HUES64 (cell line): ENCODE data around the gene NPTX1.

ENCODE experiments used
- H3K27ac ChIP-seq: 2 replicates; pipeline ENCODE4 v1.7.0; 2013; ENCODE audit warnings: low read depth, low read length, inconsistent platforms
- H3K27me3 ChIP-seq: 2 replicates; pipeline ENCODE4 v1.6.1; 2013; ENCODE audit warnings: mild to moderate bottlenecking, low read length; ENCODE audit not compliant: insufficient read depth
- H3K36me3 ChIP-seq: 2 replicates; pipeline ENCODE4 v1.6.1; 2013; ENCODE audit warnings: mild to moderate bottlenecking, low read length; ENCODE audit not compliant: insufficient read depth
- H3K4me1 ChIP-seq: 2 replicates; pipeline ENCODE4 v1.6.1; 2013; ENCODE audit warnings: mild to moderate bottlenecking, low read length, moderate library complexity; ENCODE audit not compliant: insufficient read depth
- H3K4me3 ChIP-seq: 2 replicates; pipeline ENCODE4 v1.5.1; 2013; ENCODE audit warnings: mild to moderate bottlenecking, low read length, moderate library complexity
- H3K9ac ChIP-seq: 2 replicates; pipeline ENCODE4 v1.6.1; 2013; ENCODE audit warnings: mild to moderate bottlenecking, low read depth, low read length
- H3K9me3 ChIP-seq: 2 replicates; pipeline ENCODE4 v1.6.1; 2013; ENCODE audit warnings: low read depth, low read length; ENCODE audit not compliant: insufficient read depth
- WGBS: fragments of 150-250, 120-280 bp; methylation state at CpG from one replicate; pipeline ENCODE4 v1.1.7; 2013; ENCODE audit warnings: missing lambda C conversion rate; 5-methylcytosine and 5-hydroxymethylcytosine counted together

The NPTX1 gene

DNA sequence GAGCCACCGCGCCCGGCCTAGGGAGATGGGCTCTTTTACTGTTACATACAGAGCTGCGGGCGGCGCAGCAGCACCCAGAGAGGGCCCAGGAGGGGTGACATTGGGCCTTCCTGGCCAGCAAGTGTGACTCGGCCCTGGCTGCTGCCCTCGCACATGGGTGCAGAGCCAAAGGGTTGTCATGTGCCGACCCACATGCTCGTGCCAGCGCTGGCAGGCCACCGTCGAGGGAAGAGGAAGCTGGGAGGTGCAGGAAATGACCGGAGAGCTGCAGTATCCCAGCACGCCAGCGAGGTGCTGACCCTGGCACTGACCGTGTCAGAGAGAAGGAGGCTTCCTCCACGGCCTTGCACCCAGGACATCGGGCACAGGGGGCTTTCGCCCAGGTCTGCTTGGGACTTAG is 53.4 kb downstream of the NPTX1 start:
- H3K4me1 ChIP-seq: no peaks in the 10 kb centered on the region; the same call in 1 of the 2 replicates
- 91% methylated on average over 20 of the region's 20 CpGs for WGBS
- H3K27me3 ChIP-seq: no peaks in the 10 kb centered on the region

DNA sequence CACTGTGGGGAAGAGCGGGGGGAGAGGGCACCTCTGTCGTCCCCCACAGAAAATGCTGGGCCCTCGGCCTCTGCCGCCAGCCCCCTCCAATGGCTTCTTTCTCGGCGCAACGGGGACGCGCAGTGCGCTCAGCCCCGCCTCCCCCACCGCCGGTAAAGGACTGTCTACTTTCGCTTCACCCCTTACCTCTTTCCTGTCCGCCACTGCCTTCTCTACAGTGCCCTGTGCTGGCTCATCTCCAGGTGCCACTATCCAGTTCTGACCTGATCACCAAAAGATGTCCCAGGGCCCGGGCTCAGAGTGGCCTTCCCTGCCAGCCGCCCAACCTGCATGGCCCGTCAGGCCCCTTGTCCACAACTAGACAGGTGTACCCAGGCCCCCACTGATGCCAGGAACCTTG is 54.1 kb downstream of the NPTX1 start:
- Histone ChIP-seq H3K9ac (no peak overlapping the region), H3K27me3 (no peaks in the 10 kb centered on the region), H3K36me3 (peaks cover 9% of the 10 kb centered on the region; the same call in 1 of the 2 replicates), H3K4me1 (no peaks in the 10 kb centered on the region; the same call in 1 of the 2 replicates), H3K9me3 (no peaks in the 10 kb centered on the region), H3K27ac (no peak overlapping the region), H3K4me3 (no peak overlapping the region)
- WGBS: 93% methylated on average over 18 of the region's 18 CpGs

More for the DNA sequence above, 53.4 kb downstream of the NPTX1 start:
- H3K27ac ChIP-seq: no peak overlapping the region
- no peak overlapping the region for H3K9ac ChIP-seq
- no peaks in the 10 kb centered on the region for H3K9me3 ChIP-seq
- peaks cover 2% of the 10 kb centered on the region; the same call in 1 of the 2 replicates for H3K36me3 ChIP-seq
- H3K4me3 ChIP-seq: no peak overlapping the region

DNA sequence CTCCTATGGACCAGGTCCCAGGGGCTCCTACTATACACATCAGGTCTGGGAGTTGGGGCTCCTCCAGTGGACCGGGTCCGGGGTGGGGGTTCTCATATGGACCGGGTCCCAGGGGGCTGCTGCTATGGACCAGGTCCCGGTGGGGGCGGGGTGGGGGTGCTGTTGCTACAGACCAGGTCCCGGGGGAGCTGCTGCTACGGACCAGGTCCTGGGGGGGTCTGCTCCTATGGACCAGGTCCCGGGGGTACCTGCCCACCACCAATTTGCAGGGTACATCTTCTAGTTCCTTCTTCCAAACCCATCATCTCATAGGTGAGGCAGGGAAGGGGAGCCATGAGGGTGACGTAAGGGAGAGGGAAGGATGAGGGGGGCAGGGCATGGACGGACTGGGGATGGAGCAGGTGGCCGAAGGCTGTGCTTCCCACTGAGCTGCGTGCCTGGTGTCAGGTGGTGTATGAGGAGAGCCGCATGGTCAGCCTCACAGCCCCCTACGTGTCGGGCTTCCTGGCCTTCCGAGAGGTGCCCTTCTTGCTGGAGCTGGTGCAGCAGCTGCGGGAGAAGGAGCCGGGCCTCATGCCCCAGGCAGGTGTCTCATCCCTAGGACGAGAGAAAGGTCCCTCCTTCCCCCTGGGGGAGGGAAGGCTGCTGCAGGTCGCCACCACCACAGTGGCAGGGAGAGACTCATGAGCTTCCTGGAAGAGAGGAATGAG is 54.9 kb downstream of the NPTX1 start:
- Histone ChIP-seq H3K27ac (no peak overlapping the region), H3K27me3 (no peaks in the 10 kb centered on the region), H3K9me3 (no peaks in the 10 kb centered on the region), H3K4me1 (no peaks in the 10 kb centered on the region), H3K9ac (no peak overlapping the region), H3K36me3 (peaks cover 14% of the 10 kb centered on the region; the same call in 1 of the 2 replicates), H3K4me3 (no peak overlapping the region)
- 81% methylated on average over 19 of the region's 20 CpGs for whole genome bisulfite sequencing

DNA sequence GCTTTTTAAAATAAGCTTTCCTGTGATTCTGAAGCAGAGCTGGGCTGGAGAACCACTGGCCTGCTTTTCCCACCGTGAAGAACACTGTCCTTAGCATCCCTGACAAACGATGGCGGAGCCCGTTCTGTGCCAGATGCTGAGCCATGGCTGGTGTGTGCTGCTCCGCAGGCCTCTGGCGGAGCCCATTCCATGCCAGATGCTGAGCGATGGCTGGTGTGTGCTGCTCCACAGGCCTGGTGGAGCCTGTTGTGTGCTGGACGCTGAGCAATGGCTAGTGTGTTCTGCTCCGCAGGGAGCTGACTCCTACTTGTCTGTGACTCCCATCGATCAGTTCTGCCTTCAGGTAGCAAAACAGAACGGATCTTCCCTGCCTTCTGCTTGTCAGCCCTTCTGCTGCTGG is 57.2 kb downstream of the NPTX1 start:
- H3K27me3 ChIP-seq: peaks cover 5% of the 10 kb centered on the region
- H3K4me3 ChIP-seq: no peak overlapping the region
- no peaks in the 10 kb centered on the region for H3K9me3 ChIP-seq
- H3K9ac ChIP-seq: no peak overlapping the region
- no peaks in the 10 kb centered on the region for H3K4me1 ChIP-seq
- peaks cover 14% of the 10 kb centered on the region; the same call in 1 of the 2 replicates for H3K36me3 ChIP-seq
- H3K27ac ChIP-seq: no peak overlapping the region
- 94% methylated on average over 11 of the region's 11 CpGs for WGBS

DNA sequence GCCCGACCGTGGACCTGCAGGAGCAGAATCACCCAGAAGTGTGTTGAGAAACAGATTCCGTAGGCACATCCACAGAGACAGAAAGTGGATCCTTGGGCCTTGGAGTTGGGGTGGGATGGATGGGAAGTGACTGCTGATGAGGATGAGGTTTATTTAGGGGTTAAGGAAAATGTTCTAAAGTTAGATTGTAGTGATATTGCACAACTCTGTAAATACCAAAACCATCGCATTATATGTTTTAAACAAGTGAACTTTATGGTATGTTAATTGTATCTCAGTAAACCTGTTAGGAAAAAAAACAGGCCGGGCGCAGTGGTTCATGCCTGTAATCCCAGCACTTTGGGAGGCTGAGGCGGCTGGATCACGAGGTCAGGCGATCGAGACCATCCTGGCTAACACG is 57.8 kb downstream of the NPTX1 start:
- Histone ChIP-seq H3K27me3 (peaks cover 12% of the 10 kb centered on the region), H3K9me3 (no peaks in the 10 kb centered on the region), H3K4me1 (no peaks in the 10 kb centered on the region), H3K4me3 (no peak overlapping the region), H3K36me3 (peaks cover 14% of the 10 kb centered on the region; the same call in 1 of the 2 replicates), H3K27ac (no peak overlapping the region), H3K9ac (no peak overlapping the region)
- WGBS: 96% methylated on average over 11 of the region's 11 CpGs
